ENCODE measurements around the gene PELI2.

GRCh38 chr14:56262530-56262929 is 144.3 kb downstream of the PELI2 start:
- TF ChIP-seq CTCF (optimal IDR thresholded peaks at IDR 0.05 in 1 of 3, IDR thresholded peaks at IDR 0.05 in 1 of 3, conservative IDR thresholded peaks at IDR 0.05 in 1 of 3; ENCODE audit: extremely low read depth in 1 of 3, insufficient read depth in 2 of 3, low read length in 3 of 3) (no peak), EZH2 (IDR thresholded peaks at IDR 0.05; ENCODE audit: low read length) (no peak)

Measured in keratinocyte (primary cell).